HFF-Myc (cell line): ENCODE data around the gene SP8.

Experiments used
- DNase-seq: peaks from one replicate; pipeline ENCODE4 v3.0.0-alpha.2; 2011; ENCODE audit warnings: low read depth; ENCODE audit errors: extremely low read depth
- H3K4me3 ChIP-seq: replicated peaks from 2 replicates; pipeline ENCODE4 v1.5.1; 2011; ENCODE audit warnings: low read depth, mild to moderate bottlenecking, control low read depth, low read length
- TF ChIP-seq, protein P1 (sequence below): IDR thresholded peaks from 2 replicates; pipeline ENCODE4 v1.5.1; 2012; ENCODE audit warnings: mild to moderate bottlenecking, low read depth, low read length, control low read depth; ENCODE audit errors: missing control alignments

Gene SP8

DNA sequence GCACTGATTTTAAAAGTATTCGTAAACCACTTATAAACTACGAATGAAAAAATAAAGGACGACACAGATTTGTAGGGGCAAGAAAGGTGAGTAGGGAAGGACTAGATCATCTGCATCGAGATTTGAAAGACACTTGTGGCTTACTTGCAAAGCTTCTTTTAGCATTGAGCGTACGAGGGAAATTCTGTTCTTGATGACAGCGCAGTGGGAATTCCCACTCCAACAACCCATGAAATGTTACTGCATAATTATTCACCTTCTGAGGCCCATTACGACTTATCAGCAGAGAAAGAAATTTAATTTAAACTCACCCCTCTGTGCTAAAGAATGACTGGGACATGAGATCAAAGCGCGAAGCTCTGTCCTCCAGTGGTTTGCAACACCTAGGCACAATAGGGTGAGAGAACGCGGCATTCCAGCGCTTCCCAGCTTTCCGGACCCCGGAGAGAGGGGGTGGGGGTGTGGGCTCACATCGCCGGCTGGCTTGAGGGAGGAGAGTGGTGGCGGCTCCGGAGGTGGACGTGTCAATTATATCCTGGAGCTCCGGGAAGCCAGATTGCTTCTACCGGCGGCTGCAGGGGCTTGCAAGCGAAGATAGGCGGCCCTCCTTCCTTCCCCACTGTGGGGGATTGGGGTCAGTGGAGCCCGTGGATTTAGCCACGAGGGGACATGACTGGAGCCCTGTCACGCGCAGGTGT, 10.3 kb downstream of the SP8 start:
- no peak for DNase-seq
- H3K4me3 ChIP-seq, result no peak overlapping the region
- TF ChIP-seq, protein P1, sequence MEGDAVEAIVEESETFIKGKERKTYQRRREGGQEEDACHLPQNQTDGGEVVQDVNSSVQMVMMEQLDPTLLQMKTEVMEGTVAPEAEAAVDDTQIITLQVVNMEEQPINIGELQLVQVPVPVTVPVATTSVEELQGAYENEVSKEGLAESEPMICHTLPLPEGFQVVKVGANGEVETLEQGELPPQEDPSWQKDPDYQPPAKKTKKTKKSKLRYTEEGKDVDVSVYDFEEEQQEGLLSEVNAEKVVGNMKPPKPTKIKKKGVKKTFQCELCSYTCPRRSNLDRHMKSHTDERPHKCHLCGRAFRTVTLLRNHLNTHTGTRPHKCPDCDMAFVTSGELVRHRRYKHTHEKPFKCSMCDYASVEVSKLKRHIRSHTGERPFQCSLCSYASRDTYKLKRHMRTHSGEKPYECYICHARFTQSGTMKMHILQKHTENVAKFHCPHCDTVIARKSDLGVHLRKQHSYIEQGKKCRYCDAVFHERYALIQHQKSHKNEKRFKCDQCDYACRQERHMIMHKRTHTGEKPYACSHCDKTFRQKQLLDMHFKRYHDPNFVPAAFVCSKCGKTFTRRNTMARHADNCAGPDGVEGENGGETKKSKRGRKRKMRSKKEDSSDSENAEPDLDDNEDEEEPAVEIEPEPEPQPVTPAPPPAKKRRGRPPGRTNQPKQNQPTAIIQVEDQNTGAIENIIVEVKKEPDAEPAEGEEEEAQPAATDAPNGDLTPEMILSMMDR, result no peak

DNA sequence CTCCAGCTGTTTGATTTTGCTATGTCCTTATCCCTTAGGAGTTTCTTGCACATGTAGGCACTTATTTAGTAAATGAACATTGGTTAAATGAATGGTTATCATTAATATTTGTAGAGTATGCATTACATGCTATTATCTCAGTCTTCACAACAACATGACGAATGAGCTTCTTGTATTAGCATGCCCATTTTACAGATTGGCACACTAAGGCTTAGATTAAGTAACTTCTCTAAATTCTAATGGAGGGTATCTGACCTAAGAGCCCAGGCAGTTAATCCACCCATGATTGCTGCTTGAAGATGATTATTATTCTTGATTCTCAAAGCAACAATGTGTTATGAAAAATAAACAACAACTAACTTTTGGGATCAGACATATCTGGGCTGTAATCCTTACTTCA, 32.7 kb downstream of the SP8 start:
- TF ChIP-seq, protein P1, result no peak
- H3K4me3 ChIP-seq, result no peak overlapping the region
- no peak for DNase-seq

DNA sequence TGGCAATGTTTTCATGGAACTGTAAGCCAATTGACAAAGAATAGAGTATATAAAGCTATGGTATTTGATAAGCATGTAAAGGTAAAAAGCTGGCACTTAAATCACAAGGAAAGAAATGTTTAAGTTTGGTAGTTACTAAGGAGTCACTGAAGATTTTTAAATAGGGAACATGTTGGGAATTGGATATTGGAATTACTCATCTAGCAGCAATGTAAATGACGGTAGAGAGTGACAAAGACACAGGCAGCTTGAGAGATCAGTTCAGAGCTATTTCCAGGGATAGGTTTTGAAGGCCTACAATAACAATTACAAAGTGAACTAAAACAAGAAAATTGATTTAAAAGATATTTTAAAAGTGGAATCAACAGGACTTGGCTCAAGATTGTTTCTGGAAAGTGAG, 36.8 kb downstream of the SP8 start:
- no peak for DNase-seq
- TF ChIP-seq, protein P1, result no peak
- H3K4me3 ChIP-seq, result no peak overlapping the region

DNA sequence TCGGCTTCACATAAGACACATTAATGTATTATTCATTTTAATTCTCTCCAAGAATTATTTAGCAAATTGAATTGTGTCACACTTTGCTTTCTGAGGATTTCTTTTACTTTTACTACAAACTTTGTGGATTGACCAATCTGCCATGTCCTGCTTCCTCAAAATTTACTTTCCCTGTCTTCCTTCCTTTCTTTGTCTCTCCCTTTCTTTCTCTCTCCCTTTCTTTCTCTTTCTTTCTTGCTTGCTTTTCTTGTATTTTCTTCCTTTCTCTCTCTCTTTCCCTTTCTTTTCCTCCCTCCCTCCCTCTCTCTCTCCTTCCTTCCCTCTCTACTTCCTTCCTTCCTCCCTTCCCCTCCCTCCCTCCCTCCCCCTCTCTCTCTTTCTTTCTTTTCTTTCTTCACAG, 37.8 kb downstream of the SP8 start:
- TF ChIP-seq, protein P1, result no peak
- H3K4me3 ChIP-seq, result no peak overlapping the region
- DNase-seq, result no peak

DNA sequence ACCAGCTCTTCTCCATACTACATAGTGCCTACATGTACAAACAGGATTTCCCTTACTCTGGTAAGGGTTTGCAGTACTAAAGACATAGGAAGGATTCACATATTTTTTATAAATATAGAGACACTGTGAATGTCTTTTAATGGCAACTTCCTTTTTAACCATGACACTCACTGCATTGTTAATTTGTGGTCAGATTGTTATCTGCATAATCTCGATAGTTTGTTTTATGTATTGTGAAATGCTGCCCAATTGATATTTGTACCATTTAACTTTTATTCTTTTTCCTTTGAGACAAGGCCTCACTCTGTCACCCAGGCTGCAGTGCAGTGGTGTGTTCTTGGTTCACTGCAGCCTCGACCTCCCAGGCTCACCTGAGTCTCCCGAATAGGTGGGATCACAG, 39.7 kb downstream of the SP8 start:
- TF ChIP-seq, protein P1, result no peak
- DNase-seq, result no peak
- H3K4me3 ChIP-seq, result no peak overlapping the region

DNA sequence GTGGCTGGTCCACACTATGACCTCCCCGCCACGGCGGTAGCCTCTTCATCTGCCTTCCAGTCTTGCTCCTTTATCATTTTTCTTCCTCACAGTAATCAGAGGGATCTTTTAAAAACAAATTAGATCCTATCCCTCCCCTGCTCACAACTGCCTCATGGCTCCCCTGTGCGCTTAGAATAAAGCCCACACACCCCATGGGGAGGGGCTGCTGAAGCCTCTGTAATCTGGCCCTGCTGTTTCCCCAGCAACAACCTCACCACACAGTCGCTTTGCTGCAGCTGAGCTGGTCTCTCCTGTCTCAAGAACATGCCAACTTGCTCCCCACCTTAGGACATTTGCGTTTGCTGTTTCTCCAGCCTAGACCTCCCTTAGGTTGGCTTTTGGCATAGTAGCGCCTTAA, 41.0 kb downstream of the SP8 start:
- DNase-seq, result no peak
- TF ChIP-seq, protein P1, result no peak
- H3K4me3 ChIP-seq, result no peak overlapping the region

DNA sequence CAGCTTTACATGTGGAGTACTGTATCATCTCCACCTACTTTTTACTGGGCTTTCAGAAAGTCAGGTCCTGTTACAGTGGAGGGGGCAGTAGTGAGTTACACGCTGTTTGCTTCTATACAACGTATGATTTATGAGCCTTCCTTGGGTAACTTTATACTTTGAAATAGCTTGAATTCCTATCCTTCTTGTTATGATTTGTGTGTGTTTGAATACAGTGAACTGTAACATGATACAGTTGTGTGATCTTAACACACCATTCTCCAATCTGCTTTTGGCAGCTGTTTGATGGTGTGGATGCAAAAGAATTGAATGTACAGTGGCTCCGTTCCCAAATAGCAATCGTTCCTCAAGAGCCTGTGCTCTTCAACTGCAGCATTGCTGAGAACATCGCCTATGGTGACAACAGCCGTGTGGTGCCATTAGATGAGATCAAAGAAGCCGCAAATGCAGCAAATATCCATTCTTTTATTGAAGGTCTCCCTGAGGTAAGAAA, 41.7 kb downstream of the SP8 start:
- no peak for DNase-seq
- TF ChIP-seq, protein P1, result no peak
- no peak overlapping the region for H3K4me3 ChIP-seq
